HEK293 (cell line): ENCODE results near the gene GFM1.

Source experiments
- KLF10 ChIP-seq: fragments of 450-650 bp; IDR thresholded peaks from 2 replicates; pipeline ENCODE4 v1.5.1; 2018; ENCODE audit warnings: missing biosample characterization, mild to moderate bottlenecking, missing genetic modification characterization
- TCF7L2 ChIP-seq: IDR thresholded peaks from 2 replicates; pipeline ENCODE4 v1.6.1; 2011; ENCODE audit warnings: low read depth, mild to moderate bottlenecking, inconsistent platforms, low read length, moderate library complexity, borderline replicate concordance
- ZBTB17 ChIP-seq: fragments of 450-650 bp; formaldehyde crosslinking; IDR thresholded peaks from 2 replicates; pipeline ENCODE4 v1.5.1; 2016; ENCODE audit warnings: missing biosample characterization, missing genetic modification characterization
- ZNF274 ChIP-seq, 2 experiments: fragments of 200-500 bp in 1 of 2; fragments of 450-650 bp in 1 of 2; sonication (Bioruptor generic) in 1 of 2; formaldehyde crosslinking in 1 of 2; IDR thresholded peaks; 2 replicates each; pipeline versions ENCODE4 v1.5.1 to v1.6.1; 2014 to 2016; ENCODE audit warnings: borderline replicate concordance in 1 of 2, inconsistent platforms in 1 of 2, low read length in 1 of 2, missing biosample characterization in 1 of 2, missing genetic modification characterization in 1 of 2
- ZNF473 ChIP-seq: fragments of 450-650 bp; formaldehyde crosslinking; IDR thresholded peaks from 2 replicates; pipeline ENCODE4 v1.5.1; 2017; ENCODE audit warnings: missing biosample characterization, missing genetic modification characterization
- ZNF561 ChIP-seq: fragments of 450-650 bp; IDR thresholded peaks from 2 replicates; pipeline ENCODE4 v1.5.1; 2018; ENCODE audit warnings: missing biosample characterization, missing genetic modification characterization, borderline replicate concordance
- ZNF747 ChIP-seq: fragments of 450-650 bp; formaldehyde crosslinking; IDR thresholded peaks from 2 replicates; pipeline ENCODE4 v1.5.1; 2016; ENCODE audit warnings: missing biosample characterization, missing genetic modification characterization
- TF ChIP-seq, protein P1 (sequence below): fragments of 450-650 bp; formaldehyde crosslinking; IDR thresholded peaks from 2 replicates; pipeline ENCODE4 v1.5.1; 2016; ENCODE audit warnings: missing biosample characterization, missing genetic modification characterization
- TF ChIP-seq, protein P2 (sequence below): fragments of 450-650 bp; formaldehyde crosslinking; IDR thresholded peaks from 2 replicates; pipeline ENCODE4 v1.5.1; 2016; ENCODE audit warnings: missing biosample characterization, missing genetic modification characterization
- TF ChIP-seq, protein P3 (sequence below): fragments of 450-650 bp; formaldehyde crosslinking; IDR thresholded peaks from 2 replicates; pipeline ENCODE4 v1.5.1; 2016; ENCODE audit warnings: missing biosample characterization, missing genetic modification characterization

DNA sequence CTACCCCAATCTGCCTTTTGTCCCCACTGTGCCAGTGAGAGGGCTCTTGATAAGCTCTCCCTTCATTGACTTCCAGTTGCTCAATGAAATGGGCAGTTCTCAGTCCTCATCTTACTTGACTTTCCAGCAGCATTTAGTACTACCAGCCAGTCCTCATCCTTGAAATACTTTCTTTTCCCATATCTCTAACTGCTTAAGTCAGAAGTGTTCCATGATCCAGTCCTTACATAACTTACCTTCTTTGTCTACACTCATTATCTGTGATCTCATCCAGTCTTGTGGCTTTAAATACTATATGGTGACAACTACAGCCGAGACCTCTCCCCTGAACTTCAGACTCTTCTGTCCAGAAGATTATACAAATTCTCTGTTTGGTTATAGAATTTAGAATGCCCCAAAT lies 59.2 kb downstream of the GFM1 start:
- TF ChIP-seq ZBTB17 (tag by site-specific recombination) (no peak), ZNF473 (no peak), ZNF274 (IDR thresholded peaks at IDR 0.05; ENCODE audit: low read length) (no peak), ZNF274 (tag by site-specific recombination; IDR thresholded peaks at IDR 0.05; ENCODE audit: borderline replicate concordance) (no peak), TCF7L2 (no peak), ZNF747 (tag by site-specific recombination) (no peak), KLF10 (tag by site-specific recombination) (no peak), ZNF561 (tag by site-specific recombination) (no peak)
- TF ChIP-seq, protein P1, sequence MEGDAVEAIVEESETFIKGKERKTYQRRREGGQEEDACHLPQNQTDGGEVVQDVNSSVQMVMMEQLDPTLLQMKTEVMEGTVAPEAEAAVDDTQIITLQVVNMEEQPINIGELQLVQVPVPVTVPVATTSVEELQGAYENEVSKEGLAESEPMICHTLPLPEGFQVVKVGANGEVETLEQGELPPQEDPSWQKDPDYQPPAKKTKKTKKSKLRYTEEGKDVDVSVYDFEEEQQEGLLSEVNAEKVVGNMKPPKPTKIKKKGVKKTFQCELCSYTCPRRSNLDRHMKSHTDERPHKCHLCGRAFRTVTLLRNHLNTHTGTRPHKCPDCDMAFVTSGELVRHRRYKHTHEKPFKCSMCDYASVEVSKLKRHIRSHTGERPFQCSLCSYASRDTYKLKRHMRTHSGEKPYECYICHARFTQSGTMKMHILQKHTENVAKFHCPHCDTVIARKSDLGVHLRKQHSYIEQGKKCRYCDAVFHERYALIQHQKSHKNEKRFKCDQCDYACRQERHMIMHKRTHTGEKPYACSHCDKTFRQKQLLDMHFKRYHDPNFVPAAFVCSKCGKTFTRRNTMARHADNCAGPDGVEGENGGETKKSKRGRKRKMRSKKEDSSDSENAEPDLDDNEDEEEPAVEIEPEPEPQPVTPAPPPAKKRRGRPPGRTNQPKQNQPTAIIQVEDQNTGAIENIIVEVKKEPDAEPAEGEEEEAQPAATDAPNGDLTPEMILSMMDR (tag by site-specific recombination), result no peak
- TF ChIP-seq, protein P2, sequence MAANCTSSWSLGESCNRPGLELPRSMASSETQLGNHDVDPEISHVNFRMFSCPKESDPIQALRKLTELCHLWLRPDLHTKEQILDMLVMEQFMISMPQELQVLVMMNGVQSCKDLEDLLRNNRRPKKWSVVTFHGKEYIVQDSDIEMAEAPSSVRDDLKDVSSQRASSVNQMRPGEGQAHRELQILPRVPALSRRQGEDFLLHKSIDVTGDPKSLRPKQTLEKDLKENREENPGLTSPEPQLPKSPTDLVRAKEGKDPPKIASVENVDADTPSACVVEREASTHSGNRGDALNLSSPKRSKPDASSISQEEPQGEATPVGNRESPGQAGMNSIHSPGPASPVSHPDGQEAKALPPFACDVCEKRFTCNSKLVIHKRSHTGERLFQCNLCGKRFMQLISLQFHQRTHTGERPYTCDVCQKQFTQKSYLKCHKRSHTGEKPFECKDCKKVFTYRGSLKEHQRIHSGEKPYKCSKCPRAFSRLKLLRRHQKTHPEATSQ, result no peak
- TF ChIP-seq, protein P3, sequence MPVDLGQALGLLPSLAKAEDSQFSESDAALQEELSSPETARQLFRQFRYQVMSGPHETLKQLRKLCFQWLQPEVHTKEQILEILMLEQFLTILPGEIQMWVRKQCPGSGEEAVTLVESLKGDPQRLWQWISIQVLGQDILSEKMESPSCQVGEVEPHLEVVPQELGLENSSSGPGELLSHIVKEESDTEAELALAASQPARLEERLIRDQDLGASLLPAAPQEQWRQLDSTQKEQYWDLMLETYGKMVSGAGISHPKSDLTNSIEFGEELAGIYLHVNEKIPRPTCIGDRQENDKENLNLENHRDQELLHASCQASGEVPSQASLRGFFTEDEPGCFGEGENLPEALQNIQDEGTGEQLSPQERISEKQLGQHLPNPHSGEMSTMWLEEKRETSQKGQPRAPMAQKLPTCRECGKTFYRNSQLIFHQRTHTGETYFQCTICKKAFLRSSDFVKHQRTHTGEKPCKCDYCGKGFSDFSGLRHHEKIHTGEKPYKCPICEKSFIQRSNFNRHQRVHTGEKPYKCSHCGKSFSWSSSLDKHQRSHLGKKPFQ (tag by site-specific recombination), result no peak
